ENCODE measurements around the gene FLT1. TPM values are rescaled to one million over a fixed set of nuclear protein-coding genes. Genes with fewer than 3 reads are reported as not detected.

FLT1 gene
- total RNA-seq, 1 donor from 2014 or later, result 0.60 TPM

DNA sequence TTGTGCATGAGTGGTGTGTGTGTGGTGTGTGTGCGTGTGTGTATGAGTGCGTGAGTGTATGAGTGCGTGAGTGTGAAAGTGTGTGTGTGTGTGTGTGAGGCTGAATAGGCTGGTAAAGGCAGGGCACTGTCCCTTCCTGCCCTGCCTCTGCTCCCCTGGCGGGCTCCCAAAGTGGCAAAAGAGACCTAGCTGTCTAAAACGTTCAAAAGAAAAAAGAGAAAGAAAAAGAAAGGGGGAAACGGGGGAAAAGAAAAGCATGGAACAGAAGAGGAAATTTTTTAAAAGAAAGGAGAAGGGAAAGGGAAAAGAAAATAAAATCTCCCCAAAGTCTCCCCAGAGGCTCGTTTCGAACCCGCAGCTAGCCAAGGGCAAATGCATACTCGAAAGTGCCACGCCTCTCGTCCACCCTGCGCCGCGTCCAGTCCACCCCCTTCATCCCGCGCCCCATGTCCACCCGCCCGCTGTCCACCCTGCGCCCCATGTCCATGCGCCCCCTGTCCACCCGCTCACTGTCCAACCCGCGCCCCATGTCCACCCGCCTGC lies 37.0 kb upstream of the FLT1 start:
- H3K4me3 Mint-ChIP-seq (ENCODE audit: unreplicated experiment), result no peak overlapping the region

DNA sequence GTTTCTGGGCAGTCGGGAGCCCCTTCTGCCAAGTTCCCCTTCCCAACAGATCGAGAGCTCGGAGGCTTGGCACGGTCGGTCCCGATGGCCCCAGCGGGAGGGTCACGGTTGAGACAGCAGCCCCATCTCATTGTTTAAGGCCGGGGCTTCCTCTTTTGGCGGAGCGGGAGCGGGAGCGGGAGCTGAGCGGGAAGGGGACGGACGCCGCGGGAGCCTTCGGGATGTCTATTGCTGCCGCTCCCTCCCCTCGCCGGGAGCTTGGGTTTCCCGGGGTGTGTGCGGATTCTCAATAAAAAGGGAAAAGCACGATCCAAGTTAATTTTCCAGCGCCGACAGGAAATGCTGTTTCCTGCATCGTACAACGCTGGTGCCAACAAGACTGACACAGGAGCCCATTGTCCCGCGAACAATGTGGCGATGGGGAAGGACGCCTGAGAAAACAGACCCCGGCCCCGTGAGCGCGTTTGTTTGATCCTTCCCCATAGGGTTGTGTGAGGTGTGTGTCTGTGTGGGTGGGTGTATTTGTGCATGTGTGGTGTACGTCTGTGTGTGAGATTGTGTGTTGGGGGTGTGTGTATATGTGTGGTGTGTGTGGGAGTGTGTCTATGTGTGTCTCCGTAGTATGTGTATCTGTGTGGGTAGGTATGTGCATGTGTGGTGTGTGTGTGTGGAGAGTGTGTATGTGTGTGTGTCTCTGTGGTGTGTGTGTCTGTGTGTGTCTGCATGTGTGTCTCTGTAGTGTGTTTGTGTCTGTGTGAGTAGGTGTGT lies 36.3 kb upstream of the FLT1 start:
- no peaks in the 10 kb centered on the region for H3K9me3 Mint-ChIP-seq (ENCODE audit: low read depth)
- no peak for DNase-seq (ENCODE audit: low spot score)
- H3K27me3 Mint-ChIP-seq (ENCODE audit: low read depth), result peaks cover 9% of the 10 kb centered on the region
- H3K4me1 Mint-ChIP-seq (ENCODE audit: low read depth), result peaks cover 4% of the 10 kb centered on the region
- H3K36me3 Mint-ChIP-seq (ENCODE audit: low read depth), result no peaks in the 10 kb centered on the region
- no peak overlapping the region for H3K27ac Mint-ChIP-seq (ENCODE audit: unreplicated experiment)
- TF ChIP-seq, protein P1, sequence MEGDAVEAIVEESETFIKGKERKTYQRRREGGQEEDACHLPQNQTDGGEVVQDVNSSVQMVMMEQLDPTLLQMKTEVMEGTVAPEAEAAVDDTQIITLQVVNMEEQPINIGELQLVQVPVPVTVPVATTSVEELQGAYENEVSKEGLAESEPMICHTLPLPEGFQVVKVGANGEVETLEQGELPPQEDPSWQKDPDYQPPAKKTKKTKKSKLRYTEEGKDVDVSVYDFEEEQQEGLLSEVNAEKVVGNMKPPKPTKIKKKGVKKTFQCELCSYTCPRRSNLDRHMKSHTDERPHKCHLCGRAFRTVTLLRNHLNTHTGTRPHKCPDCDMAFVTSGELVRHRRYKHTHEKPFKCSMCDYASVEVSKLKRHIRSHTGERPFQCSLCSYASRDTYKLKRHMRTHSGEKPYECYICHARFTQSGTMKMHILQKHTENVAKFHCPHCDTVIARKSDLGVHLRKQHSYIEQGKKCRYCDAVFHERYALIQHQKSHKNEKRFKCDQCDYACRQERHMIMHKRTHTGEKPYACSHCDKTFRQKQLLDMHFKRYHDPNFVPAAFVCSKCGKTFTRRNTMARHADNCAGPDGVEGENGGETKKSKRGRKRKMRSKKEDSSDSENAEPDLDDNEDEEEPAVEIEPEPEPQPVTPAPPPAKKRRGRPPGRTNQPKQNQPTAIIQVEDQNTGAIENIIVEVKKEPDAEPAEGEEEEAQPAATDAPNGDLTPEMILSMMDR (IDR thresholded peaks at IDR 0.05), result no peak
- no peak overlapping the region for H3K4me3 Mint-ChIP-seq (ENCODE audit: unreplicated experiment)

More for the DNA sequence above, 37.0 kb upstream of the FLT1 start:
- peaks cover 9% of the 10 kb centered on the region for H3K27me3 Mint-ChIP-seq (ENCODE audit: low read depth)
- peaks cover 6% of the 10 kb centered on the region for H3K4me1 Mint-ChIP-seq (ENCODE audit: low read depth)
- no peak overlapping the region for H3K27ac Mint-ChIP-seq (ENCODE audit: unreplicated experiment)
- no peak for DNase-seq (ENCODE audit: low spot score)
- TF ChIP-seq, protein P1 (IDR thresholded peaks at IDR 0.05), result no peak
- H3K9me3 Mint-ChIP-seq (ENCODE audit: low read depth), result no peaks in the 10 kb centered on the region
- H3K36me3 Mint-ChIP-seq (ENCODE audit: low read depth), result no peaks in the 10 kb centered on the region

DNA sequence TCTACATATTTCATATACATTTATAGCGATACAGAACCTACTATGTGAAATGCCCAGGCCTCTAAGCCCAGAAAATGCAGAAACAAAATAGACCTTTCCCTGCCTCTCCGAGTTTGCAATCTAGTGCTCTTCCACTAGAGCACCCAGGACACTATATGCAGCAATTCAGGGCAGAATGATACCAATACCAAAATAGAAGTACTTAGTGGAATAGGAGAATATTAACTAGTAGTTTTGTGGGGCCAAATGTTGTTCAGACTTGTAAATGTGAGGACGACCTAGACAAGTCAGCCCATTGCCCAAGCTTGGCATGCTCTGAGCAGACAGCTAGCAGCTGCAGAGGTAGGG lies 35.8 kb upstream of the FLT1 start:
- Mint-ChIP-seq H3K4me1 (ENCODE audit: low read depth) (peaks cover 4% of the 10 kb centered on the region), H3K4me3 (ENCODE audit: unreplicated experiment) (no peak overlapping the region), H3K9me3 (ENCODE audit: low read depth) (no peaks in the 10 kb centered on the region), H3K27ac (ENCODE audit: unreplicated experiment) (no peak overlapping the region), H3K27me3 (ENCODE audit: low read depth) (peaks cover 9% of the 10 kb centered on the region), H3K36me3 (ENCODE audit: low read depth) (no peaks in the 10 kb centered on the region)
- TF ChIP-seq, protein P1 (IDR thresholded peaks at IDR 0.05), result peak; percentile 36
- DNase-seq (ENCODE audit: low spot score), result no peak

DNA sequence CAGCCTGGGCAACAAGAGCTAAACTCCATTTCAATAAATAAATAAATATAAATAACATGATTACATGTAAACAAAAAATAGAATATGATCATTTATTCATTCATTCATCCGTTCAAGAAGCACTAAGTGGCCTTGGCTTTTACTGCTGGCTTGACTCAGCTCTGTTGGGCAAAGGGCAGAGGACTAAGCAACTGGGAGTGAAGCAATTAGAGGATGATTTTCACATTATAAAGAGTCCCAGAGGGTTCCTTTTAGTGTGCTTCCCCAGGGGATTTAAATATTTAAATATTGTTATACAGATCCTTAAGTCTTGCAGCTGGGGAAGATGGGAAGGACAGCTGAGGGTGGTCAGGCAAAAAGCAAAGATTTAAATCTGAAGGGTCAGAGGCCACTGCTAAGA lies 34.9 kb upstream of the FLT1 start:
- Mint-ChIP-seq H3K27ac (ENCODE audit: unreplicated experiment) (no peak overlapping the region), H3K27me3 (ENCODE audit: low read depth) (peaks cover 12% of the 10 kb centered on the region), H3K4me3 (ENCODE audit: unreplicated experiment) (no peak overlapping the region), H3K9me3 (ENCODE audit: low read depth) (no peaks in the 10 kb centered on the region), H3K4me1 (ENCODE audit: low read depth) (peaks cover 4% of the 10 kb centered on the region), H3K36me3 (ENCODE audit: low read depth) (no peaks in the 10 kb centered on the region)
- TF ChIP-seq, protein P1 (IDR thresholded peaks at IDR 0.05), result no peak
- DNase-seq (ENCODE audit: low spot score), result no peak

DNA sequence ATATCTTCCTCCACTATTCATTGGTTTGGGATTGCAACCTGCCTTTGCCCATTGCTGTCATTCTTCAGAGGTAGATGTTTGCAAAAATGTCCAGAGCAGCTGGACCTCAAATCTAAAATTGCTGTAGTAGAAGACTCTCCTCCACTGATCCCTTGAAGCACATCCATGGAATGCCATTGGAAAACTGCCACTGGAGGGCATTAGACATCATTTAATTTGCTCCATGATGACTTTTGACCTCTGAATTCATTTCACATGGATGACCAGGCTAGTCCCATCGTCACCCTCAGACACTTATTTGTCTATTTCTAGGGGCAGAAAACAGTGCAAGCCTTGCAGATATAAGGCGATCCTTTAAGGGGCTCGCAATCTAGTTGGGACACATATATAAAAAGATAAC lies 33.9 kb upstream of the FLT1 start:
- Mint-ChIP-seq H3K9me3 (ENCODE audit: low read depth) (no peaks in the 10 kb centered on the region), H3K27me3 (ENCODE audit: low read depth) (peaks cover 15% of the 10 kb centered on the region), H3K4me1 (ENCODE audit: low read depth) (peaks cover 6% of the 10 kb centered on the region), H3K36me3 (ENCODE audit: low read depth) (no peaks in the 10 kb centered on the region), H3K4me3 (ENCODE audit: unreplicated experiment) (no peak overlapping the region), H3K27ac (ENCODE audit: unreplicated experiment) (no peak overlapping the region)
- TF ChIP-seq, protein P1 (IDR thresholded peaks at IDR 0.05), result peak; percentile 46
- DNase-seq (ENCODE audit: low spot score), result no peak

Measured in chondrocyte (in vitro differentiated cells).